ENCODE results near the gene CHD9.

DNA sequence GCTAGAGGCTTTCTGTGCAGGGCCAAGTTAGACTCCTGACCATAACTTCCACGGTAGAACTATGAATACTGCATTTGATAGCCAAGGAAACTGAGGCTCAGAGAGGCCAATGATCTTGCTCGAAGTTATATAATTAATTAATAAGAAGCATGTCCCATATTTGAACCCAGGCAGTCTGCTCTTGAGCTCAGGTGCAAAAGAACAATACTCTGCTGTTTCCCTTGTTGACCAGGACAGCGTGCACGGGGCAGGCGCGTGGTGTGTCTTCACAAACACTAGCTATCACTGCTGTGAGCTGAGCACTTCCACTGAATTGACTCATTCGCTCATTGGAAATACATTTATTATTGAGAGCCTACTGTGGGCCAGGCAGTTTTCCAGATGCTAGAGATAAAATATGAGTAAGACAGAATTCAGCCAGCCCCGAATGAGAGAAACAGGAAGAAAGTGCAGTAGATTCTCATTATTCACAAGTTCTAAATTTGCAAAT is 1.6 kb downstream of the CHD9 start:
- TF ChIP-seq, protein P1, sequence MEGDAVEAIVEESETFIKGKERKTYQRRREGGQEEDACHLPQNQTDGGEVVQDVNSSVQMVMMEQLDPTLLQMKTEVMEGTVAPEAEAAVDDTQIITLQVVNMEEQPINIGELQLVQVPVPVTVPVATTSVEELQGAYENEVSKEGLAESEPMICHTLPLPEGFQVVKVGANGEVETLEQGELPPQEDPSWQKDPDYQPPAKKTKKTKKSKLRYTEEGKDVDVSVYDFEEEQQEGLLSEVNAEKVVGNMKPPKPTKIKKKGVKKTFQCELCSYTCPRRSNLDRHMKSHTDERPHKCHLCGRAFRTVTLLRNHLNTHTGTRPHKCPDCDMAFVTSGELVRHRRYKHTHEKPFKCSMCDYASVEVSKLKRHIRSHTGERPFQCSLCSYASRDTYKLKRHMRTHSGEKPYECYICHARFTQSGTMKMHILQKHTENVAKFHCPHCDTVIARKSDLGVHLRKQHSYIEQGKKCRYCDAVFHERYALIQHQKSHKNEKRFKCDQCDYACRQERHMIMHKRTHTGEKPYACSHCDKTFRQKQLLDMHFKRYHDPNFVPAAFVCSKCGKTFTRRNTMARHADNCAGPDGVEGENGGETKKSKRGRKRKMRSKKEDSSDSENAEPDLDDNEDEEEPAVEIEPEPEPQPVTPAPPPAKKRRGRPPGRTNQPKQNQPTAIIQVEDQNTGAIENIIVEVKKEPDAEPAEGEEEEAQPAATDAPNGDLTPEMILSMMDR (IDR thresholded peaks at IDR 0.05; ENCODE audit: low read length) = no peak
- TF ChIP-seq EZH2phosphoT487 (IDR thresholded peaks at IDR 0.05; ENCODE audit: low read length) (no peak), EZH2 (optimal IDR thresholded peaks at IDR 0.05; ENCODE audit: low read depth, low read length) (no peak)

All from MM.1S (cell line).